Body of pancreas (tissue), 4 donors: ENCODE data around the gene CACNA2D3. TPM values are rescaled to one million over a fixed set of nuclear protein-coding genes. Genes with fewer than 3 reads are reported as not detected.

Experiments
- ATAC-seq: fragments of 150-250 bp; one replicate; pipeline ENCODE4 v1.9.1; 2016
- DNase-seq, 4 donors: peaks; one replicate each; pipeline ENCODE4 v3.0.0-alpha.2; 2019
- H3K27ac ChIP-seq, 4 donors: fragments of 200-600 bp; sonication (generic); 1 replicate in 3 of 4; 2 replicates in 1 of 4; pipeline versions ENCODE4 v1.5.1 to v1.6.1; 2016 to 2019; ENCODE audit warnings: mild to moderate bottlenecking in 1 of 4, mixed read lengths in 1 of 4, moderate library complexity in 1 of 4
- H3K27me3 ChIP-seq, 2 donors: fragments of 200-600 bp; sonication (generic); one replicate each; pipeline ENCODE4 v1.6.0; 2016; ENCODE audit warnings: mild to moderate bottlenecking in 1 of 2
- H3K36me3 ChIP-seq, 2 donors: fragments of 200-600 bp; sonication (generic); replicated peaks in 1 of 2; 2 replicates each; pipeline ENCODE4 v1.5.1; 2016; ENCODE audit warnings: low read depth in 2 of 2; ENCODE audit not compliant: insufficient read depth in 1 of 2
- H3K4me1 ChIP-seq: fragments of 200-600 bp; sonication (generic); one replicate; pipeline ENCODE4 v1.6.0; 2016
- H3K4me3 ChIP-seq, 2 donors: fragments of 200-600 bp; sonication (generic); 1 replicate in 1 of 2; 2 replicates in 1 of 2; pipeline ENCODE4 v1.5.1; 2016 to 2019
- H3K9me3 ChIP-seq, 3 donors: fragments of 200-600 bp; sonication (generic); 1 replicate in 2 of 3; 2 replicates in 1 of 3; pipeline ENCODE4 v1.5.1; 2016
- POLR2A ChIP-seq, 3 donors: fragments of 450-650 bp; IDR thresholded peaks; one replicate each; pipeline ENCODE4 v1.6.1; 2016; ENCODE audit warnings: antibody characterized with exemption in 3 of 3, mild to moderate bottlenecking in 2 of 3
- WGBS, 2 donors: methylation state at CpG; one replicate each; pipeline ENCODE4 v1.1.5; 2017; 5-methylcytosine and 5-hydroxymethylcytosine counted together
- intact Hi-C: fragments of 100-400 bp; cut with DNase I; formaldehyde crosslinking; loops from one replicate; pipeline ENCODE4 v1.15.1; 2023
- total RNA-seq, 2 donors: library from RNA; depleted of rRNA; stranded (reverse); fragments of >200 nt; gene quantifications; one replicate each; pipeline ENCODE4 v1.1.0, GENCODE V29; 2016
- TF ChIP-seq, protein P1 (sequence below), 7 experiments: fragments of 450-650 bp in 4 of 7; fragments of 200-600 bp in 3 of 7; sonication (generic) in 3 of 7; IDR thresholded peaks; one replicate each; pipeline ENCODE4 v1.5.1; 2016 to 2019; ENCODE audit warnings: antibody characterized with exemption in 7 of 7

CACNA2D3 gene
- total RNA-seq, 2 donors from 2014 or later = not detected

DNA sequence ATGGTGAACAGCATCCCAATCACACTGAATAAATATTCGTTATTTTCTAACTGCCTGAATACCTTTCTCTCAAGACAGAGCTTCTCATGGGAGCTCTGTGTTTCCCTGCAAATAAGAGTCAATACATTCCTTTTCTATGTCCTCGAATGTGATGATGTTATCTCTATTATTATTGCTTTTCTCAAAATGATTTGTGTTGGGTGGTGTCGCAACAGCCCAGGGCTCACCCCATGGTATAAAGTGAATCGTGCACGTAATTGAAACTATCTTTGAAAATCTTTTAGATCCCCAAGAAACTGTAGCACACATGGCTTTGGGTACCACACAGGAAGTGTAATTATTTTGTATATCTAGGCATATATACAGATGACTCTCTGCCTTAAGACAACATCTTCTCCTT lies 996.1 kb downstream of the CACNA2D3 start:
- no peaks in the 10 kb centered on the region for H3K36me3 ChIP-seq
- intact Hi-C loops = no loop called here
- no peaks in the 10 kb centered on the region for H3K4me1 ChIP-seq
- H3K27me3 ChIP-seq = no peaks in the 10 kb centered on the region
- H3K27ac ChIP-seq = no peak overlapping the region
- ATAC-seq (no peak), DNase-seq (no peak)
- no peak overlapping the region for H3K4me3 ChIP-seq
- no peak for TF ChIP-seq POLR2A (IDR thresholded peaks at IDR 0.05)
- no peaks in the 10 kb centered on the region for H3K9me3 ChIP-seq
- WGBS, 2 donors = 63 to 73% methylated on average over 5 of the region's 5 CpGs

DNA sequence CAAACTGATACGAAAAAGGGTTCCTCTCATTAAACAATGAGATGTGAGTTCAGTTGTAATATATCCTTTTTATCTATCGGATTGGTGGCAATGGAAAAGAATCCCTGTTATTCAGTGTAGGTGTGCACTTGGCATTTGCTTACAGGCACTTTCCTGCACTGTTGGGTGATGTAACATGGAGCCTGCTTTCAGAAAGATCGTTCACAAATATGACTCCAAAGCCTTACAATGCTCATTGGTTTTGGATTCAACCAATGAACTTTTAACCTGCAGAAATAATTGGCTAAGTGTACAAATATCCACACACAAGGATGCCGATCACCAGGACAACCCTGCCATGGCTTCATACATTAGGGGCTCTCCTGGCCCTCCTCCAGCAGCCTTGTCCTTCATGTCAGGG lies 996.9 kb downstream of the CACNA2D3 start:
- Histone ChIP-seq H3K27ac (no peak overlapping the region), H3K4me3 (no peak overlapping the region), H3K4me1 (no peaks in the 10 kb centered on the region), H3K9me3 (no peaks in the 10 kb centered on the region), H3K27me3 (no peaks in the 10 kb centered on the region), H3K36me3 (no peaks in the 10 kb centered on the region)
- intact Hi-C loops = no loop called here
- DNase-seq = no peak
- TF ChIP-seq, protein P1, sequence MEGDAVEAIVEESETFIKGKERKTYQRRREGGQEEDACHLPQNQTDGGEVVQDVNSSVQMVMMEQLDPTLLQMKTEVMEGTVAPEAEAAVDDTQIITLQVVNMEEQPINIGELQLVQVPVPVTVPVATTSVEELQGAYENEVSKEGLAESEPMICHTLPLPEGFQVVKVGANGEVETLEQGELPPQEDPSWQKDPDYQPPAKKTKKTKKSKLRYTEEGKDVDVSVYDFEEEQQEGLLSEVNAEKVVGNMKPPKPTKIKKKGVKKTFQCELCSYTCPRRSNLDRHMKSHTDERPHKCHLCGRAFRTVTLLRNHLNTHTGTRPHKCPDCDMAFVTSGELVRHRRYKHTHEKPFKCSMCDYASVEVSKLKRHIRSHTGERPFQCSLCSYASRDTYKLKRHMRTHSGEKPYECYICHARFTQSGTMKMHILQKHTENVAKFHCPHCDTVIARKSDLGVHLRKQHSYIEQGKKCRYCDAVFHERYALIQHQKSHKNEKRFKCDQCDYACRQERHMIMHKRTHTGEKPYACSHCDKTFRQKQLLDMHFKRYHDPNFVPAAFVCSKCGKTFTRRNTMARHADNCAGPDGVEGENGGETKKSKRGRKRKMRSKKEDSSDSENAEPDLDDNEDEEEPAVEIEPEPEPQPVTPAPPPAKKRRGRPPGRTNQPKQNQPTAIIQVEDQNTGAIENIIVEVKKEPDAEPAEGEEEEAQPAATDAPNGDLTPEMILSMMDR (IDR thresholded peaks at IDR 0.05) = no peak
- TF ChIP-seq POLR2A (IDR thresholded peaks at IDR 0.05) = no peak
- WGBS, 2 donors = 67 to 68% methylated on average over 4 of the region's 4 CpGs
- no peak for ATAC-seq

DNA sequence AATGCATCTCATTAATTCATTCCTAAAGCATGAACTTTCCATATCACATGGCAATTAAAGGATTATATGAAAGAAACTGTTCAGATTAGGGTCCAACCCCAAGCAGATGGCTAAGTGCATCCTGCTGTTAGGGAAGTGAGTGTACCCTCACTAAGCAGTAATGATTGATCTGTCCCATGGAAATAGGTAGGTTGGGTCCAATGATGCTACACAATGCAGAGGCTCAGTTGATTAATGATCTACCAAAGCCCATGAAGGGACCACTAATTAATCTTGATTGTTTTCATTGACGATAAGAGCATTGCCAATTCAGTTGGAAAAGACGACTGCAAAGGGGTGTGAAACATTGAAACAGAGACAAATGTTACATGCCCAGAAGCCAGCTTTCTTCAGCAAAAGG lies 1000.0 kb downstream of the CACNA2D3 start:
- DNase-seq (no peak), ATAC-seq (no peak)
- no peak for TF ChIP-seq POLR2A (IDR thresholded peaks at IDR 0.05)
- TF ChIP-seq, protein P1 (IDR thresholded peaks at IDR 0.05) = no peak
- no peaks in the 10 kb centered on the region for H3K9me3 ChIP-seq
- WGBS, 2 donors = 20 to 23% methylated on average over 2 of the region's 2 CpGs
- intact Hi-C loops = no loop called here
- H3K27me3 ChIP-seq = no peaks in the 10 kb centered on the region
- no peak overlapping the region for H3K27ac ChIP-seq
- H3K4me1 ChIP-seq = no peaks in the 10 kb centered on the region
- H3K4me3 ChIP-seq = no peak overlapping the region
- H3K36me3 ChIP-seq = no peaks in the 10 kb centered on the region

Other genes with a start within 250 kb of the CACNA2D3 start
- gene ACTR8, start 240.4 kb upstream of the CACNA2D3 start, total RNA-seq = 10 to 100 TPM; 13.5 to 19.5 TPM
- gene SELENOK, start 230.7 kb upstream of the CACNA2D3 start, total RNA-seq = 10 to 100 TPM; 14.5 to 36.1 TPM